Activated CD4-positive, CD25-positive, alpha-beta regulatory T cell (primary cell): ENCODE data around the gene PRSS8.
A peak's percentile ranks its signal among the peaks of the same experiment; 100 is the strongest.

ENCODE experiments used
- DNase-seq, 4 experiments: peaks; one replicate each; lab custom pipeline; 2025; lab: John Stamatoyannopoulos, UW

The PRSS8 gene

GRCh38 chr16:31128711-31129567 is 6.6 kb downstream of the PRSS8 start:
- no peak for DNase-seq

GRCh38 chr16:31127182-31127581 is 8.3 kb downstream of the PRSS8 start:
- DNase-seq, result no peak

GRCh38 chr16:31125844-31126243 is 9.7 kb downstream of the PRSS8 start:
- DNase-seq, result no peak

GRCh38 chr16:31120129-31120528 is 15.4 kb downstream of the PRSS8 start:
- DNase-seq, result no peak

DNA sequence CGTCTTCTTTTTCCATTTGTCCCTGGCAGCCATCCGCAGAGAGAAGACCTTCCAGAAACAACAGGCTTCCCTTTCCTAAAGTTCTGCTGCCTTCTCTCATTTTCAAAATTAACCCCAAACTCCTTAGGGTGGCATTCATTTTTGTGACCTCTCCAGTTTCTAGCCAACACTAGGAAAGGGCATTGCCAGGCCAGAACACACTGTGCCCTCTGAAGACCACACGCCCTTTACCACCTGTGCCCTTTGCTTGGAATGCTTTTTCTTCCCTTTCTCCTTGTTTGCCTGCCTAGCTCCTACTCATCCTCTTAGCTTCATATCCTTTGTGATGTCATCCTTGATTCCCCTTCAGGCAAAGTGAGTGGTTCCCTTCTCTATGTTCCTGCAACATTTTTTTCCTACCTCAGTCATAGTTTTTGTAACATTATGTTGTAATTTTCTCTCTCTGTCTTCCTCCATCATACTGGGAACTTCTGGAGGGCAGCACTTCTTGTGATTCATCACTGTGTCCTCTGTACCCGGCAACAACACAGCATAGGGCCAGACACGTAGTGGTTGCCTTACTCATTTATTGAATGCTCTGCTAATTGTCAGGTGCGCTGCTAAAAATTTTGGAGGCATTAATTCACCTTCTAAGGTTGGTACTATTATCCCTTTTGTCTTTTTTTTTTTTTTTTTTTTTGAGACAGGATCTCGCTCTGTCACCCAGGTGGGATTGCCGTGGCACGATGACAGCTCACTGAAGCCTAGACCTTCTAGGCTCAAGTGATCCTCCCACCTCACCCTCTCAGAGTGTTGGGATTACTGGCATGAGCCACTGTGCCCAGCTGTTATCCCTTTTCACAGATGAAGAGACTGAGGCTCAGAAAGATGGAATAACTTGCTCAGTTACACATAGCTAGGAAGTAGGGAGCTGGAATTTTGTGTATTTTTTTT is 17.0 kb downstream of the PRSS8 start:
- DNase-seq, result no peak

GRCh38 chr16:31117384-31118222 is 17.9 kb downstream of the PRSS8 start, which contains the start of gene KAT8:
KAT8 (plus strand) TSS chr16:31117664; CDS start chr16:31117682, 18 bp downstream.
- peak; percentile 89 to 94 (median 94) for DNase-seq

DNA sequence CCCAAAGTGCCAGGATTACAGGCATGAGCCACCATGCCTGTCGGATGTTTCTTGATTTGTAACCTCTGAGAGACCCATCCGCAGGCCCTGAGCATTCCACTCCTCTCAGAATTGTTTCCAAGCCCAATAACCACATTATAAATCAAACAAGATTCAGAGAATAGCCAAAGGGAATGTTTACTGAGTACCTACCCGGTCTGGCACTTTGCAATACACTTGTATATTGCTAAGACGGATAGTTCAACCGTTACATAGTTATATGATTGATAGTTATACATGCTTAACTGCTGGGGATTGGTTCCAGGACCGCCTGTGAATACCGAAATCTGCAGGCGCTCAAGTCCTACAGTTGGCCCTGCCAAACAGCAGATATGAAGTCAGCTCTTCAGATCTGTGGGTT is 21.1 kb downstream of the PRSS8 start:
- no peak for DNase-seq

GRCh38 chr16:31113121-31114120 is 22.1 kb downstream of the PRSS8 start:
- no peak for DNase-seq

GRCh38 chr16:31112711-31113110 is 22.8 kb downstream of the PRSS8 start:
- DNase-seq, result no peak

- DNase-seq, result no peak
Measured at GRCh38 chr16:31111881-31112466, 23.6 kb downstream of the PRSS8 start.

DNA sequence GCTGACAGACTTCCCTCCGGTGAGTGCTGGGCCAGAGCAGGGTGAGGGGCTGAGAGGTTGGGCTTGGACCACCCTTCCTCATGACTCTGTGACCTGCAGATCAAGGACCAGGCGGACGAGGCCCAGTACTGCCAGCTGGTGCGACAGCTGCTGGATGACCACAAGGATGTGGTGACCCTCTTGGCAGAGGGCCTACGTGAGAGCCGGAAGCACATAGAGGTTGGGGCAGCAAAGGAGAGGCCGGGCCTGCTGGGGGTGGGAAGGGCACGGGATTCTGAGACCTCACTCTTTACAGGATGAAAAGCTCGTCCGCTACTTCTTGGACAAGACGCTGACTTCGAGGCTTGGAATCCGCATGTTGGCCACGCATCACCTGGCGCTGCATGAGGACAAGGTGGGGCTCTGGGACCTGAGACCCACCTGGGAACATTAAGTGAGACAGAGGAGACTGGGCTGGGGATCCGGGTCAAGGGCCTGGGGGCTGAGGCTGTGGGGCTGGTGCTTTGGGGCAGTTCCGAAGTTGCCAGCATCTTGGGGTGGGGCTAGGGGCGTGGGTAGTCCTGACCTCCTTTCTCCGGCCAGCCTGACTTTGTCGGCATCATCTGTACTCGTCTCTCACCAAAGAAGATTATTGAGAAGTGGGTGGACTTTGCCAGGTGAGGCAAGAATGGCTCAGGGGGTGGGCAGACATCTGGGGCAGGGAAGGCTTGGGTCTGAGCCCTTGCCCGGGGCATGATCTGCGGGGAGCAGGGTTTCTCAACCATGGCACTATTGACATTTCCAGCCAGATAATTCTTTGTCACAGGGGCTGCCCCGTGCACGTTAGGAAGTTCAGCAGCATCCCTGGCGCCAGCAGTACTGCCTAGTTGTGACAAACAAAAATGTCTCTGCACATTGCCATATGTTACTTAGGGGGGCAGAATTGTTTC is 25.2 kb downstream of the PRSS8 start:
- no peak for DNase-seq

DNA sequence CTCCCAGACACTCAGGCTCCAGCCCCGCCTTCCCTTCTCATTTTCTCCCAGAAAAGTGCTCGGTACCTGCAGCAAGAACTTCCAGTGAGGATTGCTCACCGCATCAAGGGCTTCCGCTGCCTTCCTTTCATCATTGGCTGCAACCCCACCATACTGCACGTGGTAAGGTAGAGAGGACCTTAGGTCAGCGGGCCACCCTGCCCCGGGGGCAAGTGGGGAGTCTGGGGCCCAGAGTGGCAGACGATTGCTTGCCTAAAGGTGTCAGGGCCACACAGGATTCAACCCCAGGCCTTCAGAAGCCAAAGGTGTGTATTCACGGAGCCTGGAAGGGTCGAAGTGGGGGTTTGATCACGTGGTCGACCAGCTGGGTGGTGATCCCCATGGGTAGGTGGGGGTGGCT is 25.9 kb downstream of the PRSS8 start:
- DNase-seq, result no peak

- no peak for DNase-seq
Measured at GRCh38 chr16:31108794-31109558, 26.6 kb downstream of the PRSS8 start.

DNA sequence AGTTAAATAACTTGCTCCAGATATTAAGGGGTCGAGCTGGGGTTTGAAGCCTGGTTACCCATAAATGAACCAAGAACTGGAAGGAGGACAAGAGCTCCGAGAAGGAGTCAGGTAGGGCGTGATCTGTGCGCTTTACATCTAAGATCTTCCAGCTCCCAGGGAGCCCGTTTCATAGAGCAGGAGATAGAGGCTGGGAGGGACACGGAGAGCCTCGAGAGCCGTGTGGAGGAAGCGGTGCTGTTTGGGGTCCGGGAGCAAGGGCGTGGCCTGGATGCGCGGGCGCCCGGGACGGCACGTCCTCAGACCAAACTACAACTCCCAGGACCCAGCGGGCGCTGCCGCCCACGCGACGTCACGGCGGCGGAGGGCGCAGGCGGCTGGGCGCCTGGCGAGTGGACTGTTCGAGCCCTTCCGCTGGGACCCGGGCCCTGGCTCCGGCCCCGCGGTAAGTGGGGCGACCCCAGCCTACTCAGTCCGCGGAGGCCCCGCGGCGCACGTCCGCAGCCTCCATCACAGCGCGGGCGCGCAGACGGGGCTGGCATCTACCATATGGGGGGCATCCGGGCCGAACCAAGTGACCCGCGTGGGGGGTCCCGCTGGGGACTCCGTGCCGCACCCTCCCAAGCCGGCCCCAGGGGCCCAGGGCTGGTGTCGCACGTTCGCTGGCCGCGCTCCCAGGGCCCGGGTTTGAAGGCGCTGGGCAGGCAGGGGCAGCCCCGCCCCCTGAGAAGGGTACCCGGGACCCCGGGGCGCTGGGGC is 27.3 kb downstream of the PRSS8 start, which contains the start of gene BCKDK:
TSS of gene BCKDK (plus strand) at position 352 of the 759 bp plus-strand sequence. CDS start 838 bp downstream, outside the sequence.
- peak; percentile 18 to 50 (median 38) for DNase-seq

DNA sequence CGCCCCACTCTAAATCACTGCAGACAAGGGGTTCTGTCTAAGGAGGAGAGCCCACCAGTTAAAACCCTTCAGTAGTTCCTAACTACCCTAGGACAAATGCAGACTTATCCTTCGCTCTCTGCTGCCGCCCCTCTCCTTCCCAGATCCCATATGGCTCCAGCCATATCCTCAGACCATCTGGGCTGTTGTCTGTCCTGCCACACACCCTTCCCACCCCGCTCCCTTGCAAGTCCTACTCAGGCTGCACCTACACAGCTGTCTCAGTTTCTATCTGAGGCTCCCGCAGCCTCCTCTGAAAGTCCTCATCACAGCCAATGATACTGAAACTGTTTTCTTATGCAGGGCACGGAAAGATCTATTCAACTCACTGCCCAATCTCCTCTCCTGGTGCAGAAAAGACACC is 28.1 kb downstream of the PRSS8 start:
- no peak for DNase-seq

- no peak for DNase-seq
Measured at GRCh38 chr16:31106509-31107464, 28.7 kb downstream of the PRSS8 start.
